Osteocyte (in vitro differentiated cells): ENCODE results near the gene C2CD4A. TPM values are rescaled to one million over a fixed set of nuclear protein-coding genes. Genes with fewer than 3 reads are reported as not detected.

Experiments
- DNase-seq: peaks from one replicate; pipeline ENCODE4 v3.0.0; 2021; ENCODE audit warnings: mixed read lengths; ENCODE audit not compliant: unreplicated experiment; ENCODE audit errors: extremely low spot score
- H3K27ac Mint-ChIP-seq: one replicate; pipeline ENCODE4 v1.8.0; 2021; ENCODE audit warnings: mild to moderate bottlenecking, mixed read lengths; ENCODE audit not compliant: unreplicated experiment
- H3K27me3 Mint-ChIP-seq: one replicate; pipeline ENCODE4 v1.8.0; 2021; ENCODE audit warnings: mixed read lengths; ENCODE audit not compliant: unreplicated experiment
- H3K36me3 Mint-ChIP-seq: one replicate; pipeline ENCODE4 v1.8.0; 2021; ENCODE audit warnings: mixed read lengths; ENCODE audit not compliant: unreplicated experiment
- H3K4me1 Mint-ChIP-seq: one replicate; pipeline ENCODE4 v1.8.0; 2021; ENCODE audit warnings: mixed read lengths; ENCODE audit not compliant: unreplicated experiment
- H3K4me3 Mint-ChIP-seq: one replicate; pipeline ENCODE4 v1.8.0; 2021; ENCODE audit warnings: mild to moderate bottlenecking, moderate library complexity, mixed read lengths; ENCODE audit not compliant: unreplicated experiment
- H3K9me3 Mint-ChIP-seq: one replicate; pipeline ENCODE4 v1.8.0; 2021; ENCODE audit warnings: mixed read lengths; ENCODE audit not compliant: unreplicated experiment
- total RNA-seq: library from RNA; stranded (reverse); gene quantifications from 2 replicates; pipeline ENCODE4 v1.2.1, GENCODE V29; 2021
- TF ChIP-seq, protein P1 (sequence below): fragments of 200-600 bp; sonication (generic); IDR thresholded peaks from 2 replicates; pipeline ENCODE4 v1.5.0; 2021; ENCODE audit warnings: antibody characterized with exemption, mild to moderate bottlenecking, moderate library complexity

Gene C2CD4A
- total RNA-seq, 1 donor from 2014 or later: not detected

DNA sequence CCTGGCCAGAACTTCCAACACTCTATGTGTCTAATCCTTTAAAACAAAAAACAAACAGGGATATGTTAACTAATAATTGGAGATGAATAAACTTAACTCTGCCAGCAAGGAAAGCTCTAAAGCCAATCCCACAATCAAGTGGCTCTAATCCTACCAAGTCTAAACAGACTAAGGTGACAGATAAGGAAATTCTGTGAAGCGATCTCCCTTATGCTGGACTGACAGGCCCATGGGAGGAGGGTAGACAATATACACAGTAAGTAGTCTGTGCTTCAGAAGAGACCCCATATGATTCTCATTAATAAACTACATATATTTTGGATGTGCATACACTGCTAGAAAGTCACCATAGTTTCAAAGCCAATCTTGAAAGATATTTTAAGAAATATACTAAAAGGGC lies 16.7 kb upstream of the C2CD4A start:
- DNase-seq: no peak
- Mint-ChIP-seq H3K27me3 (no peaks in the 10 kb centered on the region), H3K4me1 (peaks cover 12% of the 10 kb centered on the region), H3K36me3 (peaks cover 2% of the 10 kb centered on the region), H3K4me3 (no peak overlapping the region), H3K27ac (no peak overlapping the region), H3K9me3 (no peaks in the 10 kb centered on the region)
- TF ChIP-seq, protein P1, sequence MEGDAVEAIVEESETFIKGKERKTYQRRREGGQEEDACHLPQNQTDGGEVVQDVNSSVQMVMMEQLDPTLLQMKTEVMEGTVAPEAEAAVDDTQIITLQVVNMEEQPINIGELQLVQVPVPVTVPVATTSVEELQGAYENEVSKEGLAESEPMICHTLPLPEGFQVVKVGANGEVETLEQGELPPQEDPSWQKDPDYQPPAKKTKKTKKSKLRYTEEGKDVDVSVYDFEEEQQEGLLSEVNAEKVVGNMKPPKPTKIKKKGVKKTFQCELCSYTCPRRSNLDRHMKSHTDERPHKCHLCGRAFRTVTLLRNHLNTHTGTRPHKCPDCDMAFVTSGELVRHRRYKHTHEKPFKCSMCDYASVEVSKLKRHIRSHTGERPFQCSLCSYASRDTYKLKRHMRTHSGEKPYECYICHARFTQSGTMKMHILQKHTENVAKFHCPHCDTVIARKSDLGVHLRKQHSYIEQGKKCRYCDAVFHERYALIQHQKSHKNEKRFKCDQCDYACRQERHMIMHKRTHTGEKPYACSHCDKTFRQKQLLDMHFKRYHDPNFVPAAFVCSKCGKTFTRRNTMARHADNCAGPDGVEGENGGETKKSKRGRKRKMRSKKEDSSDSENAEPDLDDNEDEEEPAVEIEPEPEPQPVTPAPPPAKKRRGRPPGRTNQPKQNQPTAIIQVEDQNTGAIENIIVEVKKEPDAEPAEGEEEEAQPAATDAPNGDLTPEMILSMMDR: no peak

DNA sequence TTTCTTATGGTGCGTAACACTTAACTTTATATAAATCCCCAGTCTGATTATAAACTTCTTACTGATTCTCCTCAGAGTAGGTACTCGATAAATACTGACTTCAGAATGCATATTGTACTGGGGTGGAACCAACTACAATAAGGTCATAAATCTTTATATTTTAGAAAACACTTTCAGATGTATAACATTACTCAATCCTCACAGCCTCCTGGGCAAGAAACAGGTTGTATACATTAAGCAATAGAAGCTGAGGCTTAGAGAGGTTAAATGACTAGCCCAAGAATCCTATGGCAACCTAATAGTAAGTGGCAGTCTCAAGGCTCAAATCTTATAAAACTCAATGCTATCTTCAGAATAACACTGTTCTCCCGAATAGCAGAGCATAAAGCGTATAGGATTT lies 15.6 kb upstream of the C2CD4A start:
- Mint-ChIP-seq H3K4me3 (no peak overlapping the region), H3K27me3 (no peaks in the 10 kb centered on the region), H3K4me1 (peaks cover 17% of the 10 kb centered on the region), H3K27ac (no peak overlapping the region), H3K36me3 (peaks cover 2% of the 10 kb centered on the region), H3K9me3 (no peaks in the 10 kb centered on the region)
- DNase-seq: no peak
- TF ChIP-seq, protein P1: no peak

DNA sequence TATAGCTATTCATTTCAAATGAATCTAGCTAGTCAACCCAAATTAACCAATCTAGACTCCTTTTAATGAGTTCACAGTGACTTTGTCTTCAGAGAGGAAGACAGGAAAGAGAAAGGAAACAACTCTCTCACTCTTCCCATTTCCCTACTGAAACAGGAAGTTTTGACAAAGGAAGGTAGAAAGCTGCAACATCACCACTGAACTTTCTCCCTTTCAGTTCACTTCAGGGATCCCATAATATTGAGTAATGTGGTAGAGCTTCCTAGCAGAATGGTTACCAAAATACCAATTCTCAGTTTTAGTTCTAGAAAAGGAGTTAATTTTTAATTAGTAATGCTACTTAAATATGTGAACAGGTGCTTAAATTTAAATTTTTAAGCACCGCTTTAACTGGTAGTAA lies 14.1 kb upstream of the C2CD4A start:
- no peak overlapping the region for H3K4me3 Mint-ChIP-seq
- H3K9me3 Mint-ChIP-seq: no peaks in the 10 kb centered on the region
- TF ChIP-seq, protein P1: no peak
- H3K27ac Mint-ChIP-seq: no peak overlapping the region
- H3K36me3 Mint-ChIP-seq: peaks cover 5% of the 10 kb centered on the region
- no peaks in the 10 kb centered on the region for H3K27me3 Mint-ChIP-seq
- DNase-seq: no peak
- H3K4me1 Mint-ChIP-seq: peaks cover 18% of the 10 kb centered on the region

DNA sequence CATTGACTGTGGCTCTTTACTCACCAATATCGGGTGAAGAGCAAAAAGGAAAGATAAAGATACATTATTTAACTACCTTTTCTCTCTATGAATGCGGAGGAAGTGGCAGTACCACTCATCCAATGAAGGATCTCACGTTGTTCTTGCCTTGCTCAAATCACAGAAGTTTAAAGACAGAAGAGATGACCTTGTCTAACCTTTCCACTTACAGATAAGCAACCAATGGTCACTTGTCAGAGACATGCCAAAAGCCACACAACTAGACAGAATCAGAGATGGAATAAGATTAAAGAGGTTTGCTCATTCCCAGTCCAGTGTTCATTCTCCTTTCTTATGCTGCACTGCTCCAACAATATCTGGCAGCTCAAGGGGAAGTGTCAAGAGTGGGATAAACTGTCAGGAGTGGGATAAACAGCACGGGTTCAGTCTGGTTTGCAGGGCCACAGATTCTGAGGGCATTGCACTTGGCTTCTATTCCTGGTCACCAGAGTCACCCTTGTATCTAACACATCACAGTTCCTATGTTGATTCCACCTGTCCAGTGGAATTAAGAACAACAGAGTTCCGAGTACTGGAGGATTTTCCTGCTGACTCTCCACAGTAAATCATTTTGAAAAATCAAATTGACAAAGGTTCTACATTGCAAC lies 13.2 kb upstream of the C2CD4A start:
- DNase-seq: no peak
- TF ChIP-seq, protein P1: no peak
- Mint-ChIP-seq H3K27ac (no peak overlapping the region), H3K36me3 (peaks cover 5% of the 10 kb centered on the region), H3K4me3 (no peak overlapping the region), H3K9me3 (no peaks in the 10 kb centered on the region), H3K27me3 (no peaks in the 10 kb centered on the region), H3K4me1 (peaks cover 22% of the 10 kb centered on the region)

DNA sequence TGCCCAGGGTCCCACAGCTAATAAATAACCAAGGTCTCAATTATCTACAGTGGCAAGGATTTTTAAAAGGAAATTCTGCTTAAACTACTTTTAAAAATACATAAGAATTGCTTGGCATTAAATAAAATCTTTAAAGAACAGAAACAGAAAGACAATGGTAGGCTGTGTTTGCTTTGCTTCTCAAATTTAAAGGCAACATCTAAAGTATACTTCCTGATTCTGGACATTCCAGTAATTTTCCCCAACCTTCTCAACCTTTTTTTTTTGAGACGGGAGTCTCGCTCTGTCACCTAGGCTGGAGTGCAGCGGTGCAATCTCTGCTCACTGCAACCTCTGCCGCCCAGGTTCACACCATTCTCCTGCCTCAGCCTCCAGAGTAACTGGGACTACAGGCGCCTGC lies 11.8 kb upstream of the C2CD4A start:
- Mint-ChIP-seq H3K9me3 (no peaks in the 10 kb centered on the region), H3K27ac (no peak overlapping the region), H3K4me1 (peaks cover 24% of the 10 kb centered on the region)

More for the DNA sequence above, 11.8 kb upstream of the C2CD4A start:
- DNase-seq: no peak
- H3K27me3 Mint-ChIP-seq: no peaks in the 10 kb centered on the region
- H3K36me3 Mint-ChIP-seq: peaks cover 3% of the 10 kb centered on the region
- TF ChIP-seq, protein P1: no peak
- no peak overlapping the region for H3K4me3 Mint-ChIP-seq
